GM21717 (cell line): ENCODE measurements around the gene SPNS2.

Experiments used
- ATAC-seq: cut with Tn5 transposase; IDR thresholded peaks from one replicate; pipeline ENCODE4 v1.9.1; 2021; ENCODE audit warnings: mild to moderate bottlenecking, moderate library complexity; ENCODE audit not compliant: unreplicated experiment

SPNS2 gene

GRCh38 chr17:4498461-4499397 lies at the start of gene SPNS2:
Gene SPNS2, plus strand, starts transcription at chr17:4498881. Its CDS starts 167 bp downstream, at chr17:4499048.
- no peak for ATAC-seq

GRCh38 chr17:4449736-4450135 lies 48.9 kb upstream of the SPNS2 start:
- no peak for ATAC-seq

GRCh38 chr17:4450710-4451316 lies 47.9 kb upstream of the SPNS2 start:
- ATAC-seq: no peak

GRCh38 chr17:4453812-4454591 lies 44.7 kb upstream of the SPNS2 start:
- ATAC-seq: no peak

- ATAC-seq: no peak
Observed at GRCh38 chr17:4460661-4461060, 38.0 kb upstream of the SPNS2 start.

- ATAC-seq: no peak
Observed at GRCh38 chr17:4463818-4464476, 34.7 kb upstream of the SPNS2 start.

GRCh38 chr17:4465786-4466185 lies 32.9 kb upstream of the SPNS2 start:
- no peak for ATAC-seq

- no peak for ATAC-seq
Observed at GRCh38 chr17:4467287-4467686, 31.4 kb upstream of the SPNS2 start.

GRCh38 chr17:4469552-4469951 lies 29.1 kb upstream of the SPNS2 start:
- ATAC-seq: no peak

- no peak for ATAC-seq
Observed at GRCh38 chr17:4472286-4472685, 26.4 kb upstream of the SPNS2 start.

- ATAC-seq: no peak
Observed at GRCh38 chr17:4474093-4474492, 24.6 kb upstream of the SPNS2 start.

GRCh38 chr17:4475001-4475400 lies 23.7 kb upstream of the SPNS2 start:
- ATAC-seq: no peak

- no peak for ATAC-seq
Observed at GRCh38 chr17:4475463-4475862, 23.2 kb upstream of the SPNS2 start.

GRCh38 chr17:4476017-4476416 lies 22.7 kb upstream of the SPNS2 start:
- no peak for ATAC-seq

GRCh38 chr17:4476511-4477070 lies 22.1 kb upstream of the SPNS2 start:
- no peak for ATAC-seq

- ATAC-seq: no peak
Observed at GRCh38 chr17:4477255-4477791, 21.4 kb upstream of the SPNS2 start.

GRCh38 chr17:4478318-4478830 lies 20.3 kb upstream of the SPNS2 start:
- no peak for ATAC-seq

GRCh38 chr17:4479340-4479981 lies 19.2 kb upstream of the SPNS2 start:
- no peak for ATAC-seq

GRCh38 chr17:4479982-4480751 lies 18.5 kb upstream of the SPNS2 start:
- no peak for ATAC-seq
